GM04504 (cell line): ENCODE results near the gene MDGA2.
"Not testable (repeated sequence)": the region's sequence is repeated elsewhere in the genome, so short reads cannot be mapped to it uniquely, and the experiment has no call there.

Experiments used
- DNase-seq: peaks from one replicate; pipeline ENCODE4 v3.0.0-alpha.2; 2012; ENCODE audit warnings: low read depth

MDGA2 gene

GRCh38 chr14:47675466-47676314 lies at the start of gene MDGA2:
TSS of gene MDGA2 (minus strand) at chr14:47675605.
- DNase-seq = no peak

- DNase-seq = no peak
Observed at GRCh38 chr14:47722929-47723693, 47.7 kb upstream of the MDGA2 start.

- no peak for DNase-seq
Observed at GRCh38 chr14:47720281-47720680, 44.9 kb upstream of the MDGA2 start.

- DNase-seq = no peak
Observed at GRCh38 chr14:47715330-47715729, 39.9 kb upstream of the MDGA2 start.

- no peak for DNase-seq
Observed at GRCh38 chr14:47710581-47710980, 35.2 kb upstream of the MDGA2 start.

GRCh38 chr14:47705683-47706082 lies 30.3 kb upstream of the MDGA2 start:
- no peak for DNase-seq

- DNase-seq = no peak
Observed at GRCh38 chr14:47691829-47692228, 16.4 kb upstream of the MDGA2 start.

GRCh38 chr14:47678993-47679392 lies 3.6 kb upstream of the MDGA2 start:
- no peak for DNase-seq

GRCh38 chr14:47678157-47678556 lies 2.8 kb upstream of the MDGA2 start:
- DNase-seq = no peak

GRCh38 chr14:47676315-47676617 lies 861 bp upstream of the MDGA2 start:
- no peak for DNase-seq

- DNase-seq = no peak
Observed at GRCh38 chr14:47674543-47675465, 601 bp downstream of the MDGA2 start.

- DNase-seq = no peak
Observed at GRCh38 chr14:47674148-47674542, 1.3 kb downstream of the MDGA2 start.

- DNase-seq = no peak
Observed at GRCh38 chr14:47665337-47666134, 9.9 kb downstream of the MDGA2 start.

GRCh38 chr14:47662466-47662865 lies 12.9 kb downstream of the MDGA2 start:
- DNase-seq = no peak

- DNase-seq = no peak
Observed at GRCh38 chr14:47660158-47660557, 15.2 kb downstream of the MDGA2 start.

- DNase-seq = no peak
Observed at GRCh38 chr14:47658041-47658440, 17.4 kb downstream of the MDGA2 start.

GRCh38 chr14:47657143-47657542 lies 18.3 kb downstream of the MDGA2 start:
- no peak for DNase-seq

- DNase-seq = no peak
Observed at GRCh38 chr14:47651337-47651736, 24.1 kb downstream of the MDGA2 start.

- DNase-seq = no peak
Observed at GRCh38 chr14:47637753-47638152, 37.7 kb downstream of the MDGA2 start.

- no peak for DNase-seq
Observed at GRCh38 chr14:47626151-47627035, 49.0 kb downstream of the MDGA2 start.

GRCh38 chr14:47624126-47624525 lies 51.3 kb downstream of the MDGA2 start:
- DNase-seq = not testable (repeated sequence)
